HG02840 (cell line): ENCODE results near the gene SBNO1.
"Not testable (repeated sequence)": the region's sequence is repeated elsewhere in the genome, so short reads cannot be mapped to it uniquely, and the experiment has no call there.

Experiments
- ATAC-seq: cut with Tn5 transposase; IDR thresholded peaks from one replicate; pipeline ENCODE4 v1.9.1; 2021; ENCODE audit warnings: mild to moderate bottlenecking, moderate library complexity, moderate number of reproducible peaks; ENCODE audit not compliant: unreplicated experiment, low FRiP score

The SBNO1 gene

GRCh38 chr12:123364532-123365024 lies at the start of gene SBNO1:
SBNO1 (minus strand) TSS chr12:123364847; CDS start chr12:123350441, 14,406 bp downstream.
- peak; percentile 37 for ATAC-seq

GRCh38 chr12:123410041-123410412 lies 45.4 kb upstream of the SBNO1 start:
- ATAC-seq, result no peak

- not testable (repeated sequence) for ATAC-seq
Observed at GRCh38 chr12:123409284-123410040, 44.8 kb upstream of the SBNO1 start.

- ATAC-seq, result not testable (repeated sequence)
Observed at GRCh38 chr12:123408619-123409018, 44.0 kb upstream of the SBNO1 start.

- not testable (repeated sequence) for ATAC-seq
Observed at GRCh38 chr12:123407934-123408333, 43.3 kb upstream of the SBNO1 start.

- not testable (repeated sequence) for ATAC-seq
Observed at GRCh38 chr12:123407269-123407668, 42.6 kb upstream of the SBNO1 start.

GRCh38 chr12:123404581-123404980 lies 39.9 kb upstream of the SBNO1 start:
- no peak for ATAC-seq

GRCh38 chr12:123401753-123402683 lies 37.4 kb upstream of the SBNO1 start:
- ATAC-seq, result no peak

- ATAC-seq, result no peak
Observed at GRCh38 chr12:123399255-123399617, 34.6 kb upstream of the SBNO1 start.

GRCh38 chr12:123398550-123399254 lies 34.1 kb upstream of the SBNO1 start:
- ATAC-seq, result no peak

GRCh38 chr12:123398177-123398549 lies 33.5 kb upstream of the SBNO1 start:
- ATAC-seq, result no peak

GRCh38 chr12:123397400-123397799 lies 32.8 kb upstream of the SBNO1 start:
- ATAC-seq, result no peak

GRCh38 chr12:123396954-123397353 lies 32.3 kb upstream of the SBNO1 start:
- no peak for ATAC-seq

GRCh38 chr12:123396543-123396942 lies 31.9 kb upstream of the SBNO1 start:
- ATAC-seq, result no peak

- ATAC-seq, result no peak
Observed at GRCh38 chr12:123395236-123395635, 30.6 kb upstream of the SBNO1 start.

- ATAC-seq, result no peak
Observed at GRCh38 chr12:123393747-123394146, 29.1 kb upstream of the SBNO1 start.

GRCh38 chr12:123391546-123392343 lies 27.1 kb upstream of the SBNO1 start:
- ATAC-seq, result no peak

GRCh38 chr12:123390498-123391426 lies 26.1 kb upstream of the SBNO1 start:
- ATAC-seq, result no peak
